Endothelial cell of umbilical vein (primary cell): Measurements from ENCODE around the gene ENTR1. TPM values are rescaled to one million over a fixed set of nuclear protein-coding genes. Genes with fewer than 3 reads are reported as not detected.
A peak's percentile ranks its signal among the peaks of the same experiment; 100 is the strongest.

Source experiments
- BruUV-seq: library from RNA; stranded (reverse); fragments of 400-500 nt; replicated peaks from 2 replicates; lab custom pipeline; 2021; lab: Mats Ljungman, UMichigan
- CTCF ChIA-PET: fragments of 300-600, 350-600 bp; sonication (Branson Sonifier 250); formaldehyde crosslinking; loops from one replicate; lab custom pipeline; 2021; ENCODE audit warnings: antibody characterized with exemption, inconsistent platforms; lab: Charles Lee
- POLR2A ChIA-PET: fragments of 300-600, 350-600 bp; sonication (Branson Sonifier 250); formaldehyde crosslinking; loops from one replicate; lab custom pipeline; 2021; ENCODE audit warnings: antibody characterized with exemption, inconsistent platforms; lab: Charles Lee
- DNase-seq: peaks from one replicate; pipeline ENCODE4 v3.0.0-alpha.2; 2011; ENCODE audit warnings: low read depth, low spot score
- FAIRE-seq: peaks from 2 replicates; lab custom pipeline; 2011; peaks lifted over from hg19 to GRCh38; lab: Jason Lieb, UNC
- H2AFZ ChIP-seq: 2 replicates; pipeline ENCODE4 v1.6.0; 2012; ENCODE audit warnings: low read depth, low read length, control low read depth, inconsistent platforms
- H3K27ac ChIP-seq: 2 replicates; pipeline ENCODE4 v1.5.1; 2011; ENCODE audit warnings: low read depth, mild to moderate bottlenecking, control low read depth, low read length, moderate library complexity; ENCODE audit not compliant: insufficient read depth
- H3K27me3 ChIP-seq, 2 experiments: 2 replicates each; pipeline versions ENCODE4 v1.6.0 to v1.6.1; 2011; ENCODE audit warnings: low read length in 2 of 2, mixed read lengths in 1 of 2; ENCODE audit not compliant: control insufficient read depth in 2 of 2, insufficient read depth in 2 of 2
- H3K36me3 ChIP-seq, 2 experiments: 2 replicates in 1 of 2; 3 replicates in 1 of 2; pipeline ENCODE4 v1.5.1; 2011; ENCODE audit warnings: low read length in 2 of 2, mild to moderate bottlenecking in 1 of 2, moderate library complexity in 1 of 2; ENCODE audit not compliant: control insufficient read depth in 2 of 2, insufficient read depth in 2 of 2; ENCODE audit errors: extremely low read depth in 1 of 2
- H3K4me1 ChIP-seq: 3 replicates; pipeline ENCODE4 v1.5.1; 2011; ENCODE audit warnings: mild to moderate bottlenecking, low read length; ENCODE audit not compliant: control insufficient read depth, insufficient read depth; ENCODE audit errors: extremely low read depth
- H3K4me2 ChIP-seq: 2 replicates; pipeline ENCODE4 v1.6.1; 2011; ENCODE audit warnings: low read length, control low read depth, mixed read lengths; ENCODE audit not compliant: insufficient read depth
- H3K4me3 ChIP-seq, 3 experiments: fragments of 200-600 bp in 1 of 3; sonication (generic), shearing (Covaris generic) in 1 of 3; replicated peaks in 1 of 3; 2 replicates each; pipeline ENCODE4 v1.5.1; 2011 to 2016; ENCODE audit warnings: control low read depth in 3 of 3, low read length in 3 of 3, mild to moderate bottlenecking in 2 of 3, inconsistent platforms in 1 of 3, low read depth in 1 of 3, moderate library complexity in 1 of 3; ENCODE audit not compliant: insufficient read depth in 1 of 3
- H3K79me2 ChIP-seq: 2 replicates; pipeline ENCODE4 v1.6.0; 2012; ENCODE audit warnings: low read length, inconsistent platforms; ENCODE audit not compliant: control insufficient read depth, insufficient read depth
- H3K9ac ChIP-seq: replicated peaks from 2 replicates; pipeline ENCODE3; 2011; ENCODE audit warnings: low read length, control low read depth; ENCODE audit not compliant: insufficient read depth; ENCODE audit errors: extremely low read depth
- H3K9me1 ChIP-seq: replicated peaks from 3 replicates; pipeline ENCODE4 v1.6.0; 2011; ENCODE audit warnings: mild to moderate bottlenecking, low read length; ENCODE audit not compliant: control insufficient read depth, insufficient read depth; ENCODE audit errors: extremely low read depth
- H3K9me3 ChIP-seq: replicated peaks from 2 replicates; pipeline ENCODE4 v1.5.1; 2012; ENCODE audit warnings: low read length, inconsistent platforms; ENCODE audit not compliant: control insufficient read depth, insufficient read depth
- H4K20me1 ChIP-seq: replicated peaks from 2 replicates; pipeline ENCODE3; 2011; ENCODE audit warnings: mild to moderate bottlenecking, low read length; ENCODE audit not compliant: control insufficient read depth, insufficient read depth; ENCODE audit errors: extremely low read depth
- CTCF ChIP-seq, 2 donors: IDR thresholded peaks; 1 replicate in 1 of 2; 2 replicates in 1 of 2; pipeline ENCODE4 v1.5.1; 2011; ENCODE audit warnings: low read length in 2 of 2, mild to moderate bottlenecking in 2 of 2, moderate library complexity in 2 of 2, control low read depth in 1 of 2, inconsistent platforms in 1 of 2, low read depth in 1 of 2; ENCODE audit not compliant: insufficient read depth in 1 of 2; ENCODE audit errors: extremely low read depth in 1 of 2
- EZH2 ChIP-seq: IDR thresholded peaks from 2 replicates; pipeline ENCODE4 v1.6.1; 2012; ENCODE audit warnings: borderline replicate concordance, low read depth, mild to moderate bottlenecking, moderate library complexity, low read length, inconsistent platforms; ENCODE audit not compliant: severe bottlenecking
- FOS ChIP-seq: IDR thresholded peaks from 2 replicates; pipeline ENCODE4 v1.6.1; 2011; ENCODE audit warnings: mild to moderate bottlenecking, low read length, moderate library complexity, borderline replicate concordance; ENCODE audit not compliant: insufficient read depth
- GATA2 ChIP-seq: IDR thresholded peaks from 2 replicates; pipeline ENCODE4 v1.7.0; 2011; ENCODE audit warnings: low read depth, mild to moderate bottlenecking, moderate library complexity, mixed read lengths, low read length; ENCODE audit not compliant: insufficient read length, insufficient read depth
- JUN ChIP-seq: IDR thresholded peaks from 2 replicates; pipeline ENCODE4 v1.6.1; 2011; ENCODE audit warnings: borderline replicate concordance, low read depth; ENCODE audit not compliant: insufficient read length, insufficient read depth
- MAX ChIP-seq: IDR thresholded peaks from 2 replicates; pipeline ENCODE4 v1.6.1; 2011; ENCODE audit not compliant: insufficient read depth, insufficient read length
- MYC ChIP-seq: IDR thresholded peaks from one replicate; pipeline ENCODE4 v1.6.1; 2011; ENCODE audit warnings: mild to moderate bottlenecking, low read depth, low read length
- POLR2A ChIP-seq: IDR thresholded peaks from 2 replicates; pipeline ENCODE4 v1.6.1; 2012; ENCODE audit warnings: low read depth, mild to moderate bottlenecking, control low read depth, low read length
- POLR2AphosphoS5 ChIP-seq: IDR thresholded peaks from 2 replicates; pipeline ENCODE4 v1.6.1; 2012; ENCODE audit warnings: low read depth, mild to moderate bottlenecking, control low read depth, low read length, moderate library complexity; ENCODE audit not compliant: insufficient read depth
- dilution Hi-C: fragments of 300-500 bp; cut with MboI; formaldehyde crosslinking; loops from one replicate; pipeline ENCODE4 v1.15.0; 2019; ENCODE audit warnings: low sequenced_read_pairs; ENCODE audit not compliant: extremely low pct_ligation_motif_present
- intact Hi-C: fragments of 100-400 bp; cut with micrococcal nuclease; formaldehyde crosslinking; loops from one replicate; pipeline ENCODE4 v1.10.0; 2022
- polyA plus RNA-seq, 4 experiments: library from polyadenylated mRNA; depleted of rRNA in 3 of 4; stranded (reverse) in 3 of 4; unstranded in 1 of 4; fragments of >200 nt; gene quantifications; 2 replicates each; pipeline versions ENCODE4 v1.2.1 to v1.2.3, GENCODE V29; 2011 to 2012; ENCODE audit warnings: missing spikeins in 1 of 4
- total RNA-seq: library from RNA; stranded (reverse); gene quantifications from 2 replicates; pipeline ENCODE4 v1.2.3, GENCODE V29; 2021

Gene ENTR1
- total and polyA plus RNA-seq, 2 donors (not counting 3 experiments of a cell fraction or from before 2014, with no cell fraction given): 36.0 to 61.6 TPM

GRCh38 chr9:136438548-136439480 is 28.4 kb upstream of the ENTR1 start:
- intact Hi-C loops: loop anchor here (2.0 kb wide), 2 partner anchors 28 to 44 kb away; partner anchors contain the start of genes ENTR1, PMPCA and SEC16A
- DNase-seq (peak; percentile 38), FAIRE-seq (peak; percentile 21)
- peak overlapping the region; percentile 33 to 76 (median 66) for H3K4me3 ChIP-seq
- no peaks in the 10 kb centered on the region for H3K27me3 ChIP-seq
- no TSS peak for BruUV-seq
- H3K4me2 ChIP-seq: peak overlapping the region; percentile 67
- no peaks in the 10 kb centered on the region for H3K9me1 ChIP-seq
- ChIA-PET POLR2A (no interaction called here), CTCF (interaction anchor here (1.4 kb wide), 1 partner anchor 126 kb away, joined by 5 read pairs; no protein-coding TSS in a partner anchor)
- H2AFZ ChIP-seq: peak overlapping the region; percentile 47
- H4K20me1 ChIP-seq: no peaks in the 10 kb centered on the region
- peaks cover 48% of the 10 kb centered on the region for H3K79me2 ChIP-seq
- peaks cover 12% of the 10 kb centered on the region for H3K4me1 ChIP-seq
- peaks cover 11 to 24% of the 10 kb centered on the region in 2 experiments for H3K36me3 ChIP-seq
- no peaks in the 10 kb centered on the region for H3K9me3 ChIP-seq
- H3K27ac ChIP-seq: no peak overlapping the region
- H3K9ac ChIP-seq: peak overlapping the region; percentile 65
- dilution Hi-C loops: no loop called here
- no peak for TF ChIP-seq MAX
- TF ChIP-seq POLR2A: no peak
- TF ChIP-seq MYC: no peak
- TF ChIP-seq JUN: no peak
- TF ChIP-seq EZH2: no peak
- TF ChIP-seq FOS: no peak
- no peak for TF ChIP-seq GATA2
- no peak for TF ChIP-seq CTCF (IDR thresholded peaks at IDR 0.05; ENCODE audit: extremely low read depth in 1 of 2, insufficient read depth in 1 of 2, low read depth in 1 of 2, low read length in 2 of 2)
- no peak for TF ChIP-seq POLR2AphosphoS5
